T47D (cell line): ENCODE data around the gene PDZD2.
A peak's percentile ranks its signal among the peaks of the same experiment; 100 is the strongest.
"Not testable (repeated sequence)": the region's sequence is repeated elsewhere in the genome, so short reads cannot be mapped to it uniquely, and the experiment has no call there.

Source experiments
- DNase-seq, 2 experiments: peaks; one replicate each; pipeline versions ENCODE4 v3.0.0 to v3.0.0-alpha.2; 2011 to 2012; ENCODE audit warnings: low read depth in 1 of 2, low spot score in 1 of 2
- JUND ChIP-seq: IDR thresholded peaks from 2 replicates; pipeline ENCODE4 v1.6.1; 2012; ENCODE audit warnings: low read depth
- in situ Hi-C: cut with HindIII; loops from 2 replicates; pipeline ENCODE4 v1.10.0; 2016; ENCODE audit warnings: low sequenced_read_pairs, low pct_unique_long_range_greater_than_20kb

The PDZD2 gene

GRCh38 chr5:31678180-31678579, 39.2 kb downstream of the PDZD2 start:
- TF ChIP-seq JUND: no peak
- DNase-seq: no peak
- in situ Hi-C loops: no loop called here

- in situ Hi-C loops: no loop called here
- DNase-seq: no peak
- TF ChIP-seq JUND: no peak
Measured at GRCh38 chr5:31680528-31680927, 41.6 kb downstream of the PDZD2 start.

- no peak for DNase-seq
- TF ChIP-seq JUND: no peak
- in situ Hi-C loops: no loop called here
Measured at GRCh38 chr5:31682025-31682424, 43.1 kb downstream of the PDZD2 start.

- in situ Hi-C loops: no loop called here
- no peak for TF ChIP-seq JUND
- DNase-seq: no peak
Measured at GRCh38 chr5:31682851-31683250, 43.9 kb downstream of the PDZD2 start.

- in situ Hi-C loops: no loop called here
- no peak for TF ChIP-seq JUND
- no peak for DNase-seq
Measured at GRCh38 chr5:31688515-31689092, 49.7 kb downstream of the PDZD2 start.

- in situ Hi-C loops, DNase-seq: not testable (repeated sequence)
Measured at GRCh38 chr5:31691408-31691807, 52.5 kb downstream of the PDZD2 start.

- in situ Hi-C loops: no loop called here
- no peak for TF ChIP-seq JUND
- no peak for DNase-seq
Measured at GRCh38 chr5:31692561-31693221, 53.8 kb downstream of the PDZD2 start.

- in situ Hi-C loops: no loop called here
- no peak for TF ChIP-seq JUND
- DNase-seq: peak in 1 of 2 experiments; percentile 37
Measured at GRCh38 chr5:31698673-31699072, 59.7 kb downstream of the PDZD2 start.

GRCh38 chr5:31701642-31702299, 62.8 kb downstream of the PDZD2 start:
- no peak for TF ChIP-seq JUND
- DNase-seq: no peak
- in situ Hi-C loops: no loop called here

GRCh38 chr5:31702712-31703111, 63.8 kb downstream of the PDZD2 start:
- no peak for DNase-seq
- in situ Hi-C loops: no loop called here
- no peak for TF ChIP-seq JUND

GRCh38 chr5:31703757-31704156, 64.8 kb downstream of the PDZD2 start:
- TF ChIP-seq JUND: no peak
- in situ Hi-C loops: no loop called here
- no peak for DNase-seq

GRCh38 chr5:31706186-31706585, 67.3 kb downstream of the PDZD2 start:
- in situ Hi-C loops: no loop called here
- TF ChIP-seq JUND: no peak
- DNase-seq: peak in 1 of 2 experiments; percentile 63

- DNase-seq: no peak
- in situ Hi-C loops: no loop called here
- TF ChIP-seq JUND: no peak
Measured at GRCh38 chr5:31707329-31707728, 68.4 kb downstream of the PDZD2 start.
